Upper lobe of left lung (tissue), 6 donors: ENCODE results near the gene DGKB. TPM values are rescaled to one million over a fixed set of nuclear protein-coding genes. Genes with fewer than 3 reads are reported as not detected.

Experiments used
- ATAC-seq, 2 donors: fragments of 200-7000 bp; cut with Tn5 transposase; one replicate each; pipeline ENCODE4 v1.9.1; 2022; ENCODE audit warnings: mild to moderate bottlenecking in 2 of 2, moderate library complexity in 2 of 2; ENCODE audit not compliant: low FRiP score in 2 of 2
- DNase-seq, 2 donors: peaks; one replicate each; pipeline ENCODE4 v3.0.0-alpha.2; 2019 to 2020
- H3K27ac ChIP-seq, 4 donors: fragments of 200-600 bp; sonication (generic); one replicate each; pipeline ENCODE4 v1.5.1; 2016 to 2019
- H3K27me3 ChIP-seq, 4 donors: fragments of 200-600 bp; sonication (generic); one replicate each; pipeline ENCODE4 v1.5.1; 2017 to 2019
- H3K36me3 ChIP-seq, 4 donors: fragments of 200-600 bp; sonication (generic); one replicate each; pipeline ENCODE4 v1.5.1; 2016 to 2019
- H3K4me1 ChIP-seq, 4 donors: fragments of 200-600 bp; sonication (generic); one replicate each; pipeline ENCODE4 v1.5.1; 2018 to 2019
- H3K4me3 ChIP-seq, 4 donors: fragments of 200-600 bp; sonication (generic); one replicate each; pipeline ENCODE4 v1.5.1; 2017 to 2019; ENCODE audit warnings: mild to moderate bottlenecking in 2 of 4, moderate library complexity in 1 of 4
- H3K9me3 ChIP-seq, 4 donors: fragments of 200-600 bp; sonication (generic); one replicate each; pipeline ENCODE4 v1.5.1; 2018 to 2019
- EP300 ChIP-seq, 4 donors: sonication (generic); formaldehyde crosslinking; IDR thresholded peaks; one replicate each; pipeline ENCODE4 v1.5.1; 2017; ENCODE audit warnings: antibody characterized with exemption in 4 of 4, control low read depth in 2 of 4
- POLR2A ChIP-seq, 4 donors: fragments of 450-650 bp; IDR thresholded peaks; one replicate each; pipeline ENCODE4 v1.5.1; 2016 to 2017; ENCODE audit warnings: antibody characterized with exemption in 4 of 4, mild to moderate bottlenecking in 2 of 4
- POLR2AphosphoS5 ChIP-seq, 2 donors: sonication (generic); formaldehyde crosslinking; IDR thresholded peaks; one replicate each; pipeline ENCODE4 v1.5.1; 2017; ENCODE audit warnings: antibody characterized with exemption in 2 of 2
- WGBS, 2 donors: methylation state at CpG; one replicate each; pipeline ENCODE4 v1.1.5; 2017 to 2018; 5-methylcytosine and 5-hydroxymethylcytosine counted together
- total RNA-seq, 6 donors: library from RNA; depleted of rRNA in 4 of 6; stranded (reverse); fragments of >200 nt in 4 of 6; gene quantifications; one replicate each; pipeline versions ENCODE4 v1.1.0 to v1.2.1, GENCODE V29; 2016 to 2021
- TF ChIP-seq, protein P1 (sequence below), 6 experiments: fragments of 450-650 bp in 4 of 6; fragments of 200-600 bp in 2 of 6; sonication (generic) in 2 of 6; IDR thresholded peaks; one replicate each; pipeline ENCODE4 v1.5.1; 2016 to 2019; ENCODE audit warnings: antibody characterized with exemption in 6 of 6
- donor health status: DM: no; HTN: no; CAD: no; lungs with moderate emphysema.
- donor health status: DM: no; HTN: yes; CAD: no; lungs with severe emphysema.

DGKB gene
- total RNA-seq, 6 donors from 2014 or later, result 0.09 to 0.30 (median 0.30) TPM; not detected in 3

DNA sequence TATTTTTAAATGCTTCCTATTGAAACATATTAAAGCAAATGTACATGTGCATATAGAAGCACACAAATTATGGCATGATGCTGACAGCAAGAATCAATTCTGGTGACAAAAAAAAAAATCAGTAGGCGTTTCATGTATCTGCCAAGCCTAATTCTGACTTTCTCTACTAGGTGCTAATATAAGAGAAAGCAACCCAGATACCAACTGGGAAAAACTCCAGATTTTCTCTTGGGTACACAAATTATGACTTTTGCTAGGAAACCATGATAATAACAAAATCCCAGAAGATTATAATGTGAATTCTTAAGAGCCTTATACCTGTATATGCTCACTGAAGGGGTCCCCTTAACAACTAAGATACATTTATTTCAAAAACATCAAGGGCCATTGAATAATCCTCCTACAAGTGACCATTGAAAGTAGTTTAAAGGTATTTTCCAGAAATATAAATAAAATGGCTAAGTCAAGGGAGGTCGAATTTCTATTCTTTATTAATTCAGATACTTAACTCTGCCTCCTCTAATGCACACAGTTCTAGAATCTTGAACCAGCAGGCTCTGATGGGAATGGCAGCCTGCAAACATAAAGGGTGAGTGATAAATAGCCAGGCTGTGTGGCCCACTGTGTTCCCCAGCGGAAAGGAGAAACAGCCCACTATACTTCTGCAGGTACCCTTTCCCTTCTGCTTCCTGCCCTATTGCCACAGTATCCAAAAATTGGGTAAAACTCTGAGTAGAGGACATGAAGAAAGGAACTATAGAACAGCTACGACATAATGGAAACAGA is 84.5 kb downstream of the DGKB start:
- TF ChIP-seq, protein P1, sequence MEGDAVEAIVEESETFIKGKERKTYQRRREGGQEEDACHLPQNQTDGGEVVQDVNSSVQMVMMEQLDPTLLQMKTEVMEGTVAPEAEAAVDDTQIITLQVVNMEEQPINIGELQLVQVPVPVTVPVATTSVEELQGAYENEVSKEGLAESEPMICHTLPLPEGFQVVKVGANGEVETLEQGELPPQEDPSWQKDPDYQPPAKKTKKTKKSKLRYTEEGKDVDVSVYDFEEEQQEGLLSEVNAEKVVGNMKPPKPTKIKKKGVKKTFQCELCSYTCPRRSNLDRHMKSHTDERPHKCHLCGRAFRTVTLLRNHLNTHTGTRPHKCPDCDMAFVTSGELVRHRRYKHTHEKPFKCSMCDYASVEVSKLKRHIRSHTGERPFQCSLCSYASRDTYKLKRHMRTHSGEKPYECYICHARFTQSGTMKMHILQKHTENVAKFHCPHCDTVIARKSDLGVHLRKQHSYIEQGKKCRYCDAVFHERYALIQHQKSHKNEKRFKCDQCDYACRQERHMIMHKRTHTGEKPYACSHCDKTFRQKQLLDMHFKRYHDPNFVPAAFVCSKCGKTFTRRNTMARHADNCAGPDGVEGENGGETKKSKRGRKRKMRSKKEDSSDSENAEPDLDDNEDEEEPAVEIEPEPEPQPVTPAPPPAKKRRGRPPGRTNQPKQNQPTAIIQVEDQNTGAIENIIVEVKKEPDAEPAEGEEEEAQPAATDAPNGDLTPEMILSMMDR (IDR thresholded peaks at IDR 0.05), result no peak
- TF ChIP-seq EP300 (IDR thresholded peaks at IDR 0.05) (no peak), POLR2A (IDR thresholded peaks at IDR 0.05) (no peak), POLR2AphosphoS5 (IDR thresholded peaks at IDR 0.05) (no peak)
- ATAC-seq (no peak), DNase-seq (no peak)
- H3K9me3 ChIP-seq, result no peaks in the 10 kb centered on the region
- no peaks in the 10 kb centered on the region for H3K27me3 ChIP-seq
- no peak overlapping the region for H3K4me3 ChIP-seq
- 69 to 72% methylated on average over 4 of the region's 4 CpGs for WGBS, 2 donors
- H3K36me3 ChIP-seq, result no peaks in the 10 kb centered on the region
- no peaks in the 10 kb centered on the region for H3K4me1 ChIP-seq
- H3K27ac ChIP-seq, result no peak overlapping the region

DNA sequence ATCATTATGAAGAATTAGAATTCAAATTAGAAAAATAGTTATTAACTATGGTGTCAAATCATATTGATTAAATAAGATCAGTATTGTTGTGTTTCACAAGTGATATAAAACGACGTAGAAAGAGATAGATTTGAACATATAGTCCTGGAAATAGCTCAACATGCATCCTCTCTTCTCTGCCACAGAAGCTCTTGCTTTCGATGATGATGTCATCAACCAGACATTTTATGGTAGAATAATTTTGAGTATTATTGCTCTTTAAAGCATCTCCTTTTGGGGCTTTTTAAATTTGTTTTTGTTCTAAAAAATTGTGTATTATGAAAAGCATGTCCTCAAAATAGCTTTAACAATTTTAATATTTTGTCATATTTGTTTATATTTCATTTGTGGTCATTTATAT is 95.0 kb downstream of the DGKB start:
- no peak for DNase-seq
- no peak for ATAC-seq
- Histone ChIP-seq H3K27me3 (no peaks in the 10 kb centered on the region), H3K4me1 (no peaks in the 10 kb centered on the region), H3K36me3 (no peaks in the 10 kb centered on the region), H3K27ac (no peak overlapping the region), H3K4me3 (no peak overlapping the region), H3K9me3 (no peaks in the 10 kb centered on the region)
- no peak for TF ChIP-seq POLR2AphosphoS5 (IDR thresholded peaks at IDR 0.05)
- TF ChIP-seq POLR2A (IDR thresholded peaks at IDR 0.05), result no peak
- no peak for TF ChIP-seq EP300 (IDR thresholded peaks at IDR 0.05)
- TF ChIP-seq, protein P1 (IDR thresholded peaks at IDR 0.05), result no peak
- 76 to 89% methylated on average over 3 of the region's 3 CpGs for WGBS, 2 donors

DNA sequence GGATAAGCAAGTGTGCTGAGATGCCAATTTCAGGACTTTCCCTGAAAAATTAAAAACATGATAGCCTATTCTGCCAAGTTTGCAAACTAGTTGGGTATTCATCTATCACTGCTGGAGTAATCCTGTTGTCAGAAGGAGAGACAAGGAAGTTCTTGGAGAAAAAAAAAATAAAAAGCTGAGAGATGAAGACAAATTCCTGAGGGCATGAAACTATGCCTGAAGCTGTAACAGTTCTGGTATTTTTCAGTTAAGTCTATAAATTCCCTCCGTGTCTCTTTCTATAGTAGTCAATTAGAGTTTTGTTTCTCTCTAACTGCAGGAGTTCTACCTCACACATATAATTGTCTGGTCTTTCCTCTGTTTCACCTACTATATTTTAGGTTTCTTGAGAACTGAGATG is 95.7 kb downstream of the DGKB start:
- no peak overlapping the region for H3K4me3 ChIP-seq
- no peaks in the 10 kb centered on the region for H3K4me1 ChIP-seq
- no peak overlapping the region for H3K27ac ChIP-seq
- no peaks in the 10 kb centered on the region for H3K27me3 ChIP-seq
- WGBS, 2 donors, result 43 to 64% methylated on average over 1 of the region's 1 CpG
- DNase-seq, result no peak
- ATAC-seq, result no peak
- no peaks in the 10 kb centered on the region for H3K9me3 ChIP-seq
- TF ChIP-seq POLR2A (IDR thresholded peaks at IDR 0.05) (no peak), EP300 (IDR thresholded peaks at IDR 0.05) (no peak), POLR2AphosphoS5 (IDR thresholded peaks at IDR 0.05) (no peak)
- TF ChIP-seq, protein P1 (IDR thresholded peaks at IDR 0.05), result no peak
- no peaks in the 10 kb centered on the region for H3K36me3 ChIP-seq

DNA sequence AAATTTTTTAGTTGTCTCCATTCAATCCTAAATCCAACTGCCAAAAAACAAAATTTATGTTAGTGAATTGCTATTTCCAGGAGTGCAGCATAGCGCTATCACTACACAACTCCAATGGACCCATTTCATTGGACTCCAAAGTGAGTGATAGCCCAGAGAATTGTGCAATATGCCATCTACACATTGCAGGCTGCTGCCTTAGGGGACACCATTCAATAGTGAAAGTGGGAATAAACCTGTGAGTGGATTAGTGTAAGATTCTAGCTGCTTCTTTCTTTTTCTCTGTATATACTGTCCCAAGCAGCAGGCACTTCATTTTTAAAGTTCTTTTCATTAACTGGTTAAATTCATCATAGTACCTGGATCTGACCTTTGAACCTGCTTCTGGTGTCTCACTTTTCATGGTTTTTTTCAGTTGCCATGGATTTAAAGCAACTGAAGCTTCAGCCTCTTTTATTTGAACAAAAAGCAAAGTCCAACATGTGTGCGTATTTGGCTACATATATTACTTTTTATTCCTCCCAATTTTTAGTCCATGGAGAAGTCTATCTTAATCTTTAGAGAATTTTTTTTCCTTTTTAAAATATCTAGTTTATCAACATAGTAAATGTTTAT is 97.3 kb downstream of the DGKB start:
- no peak for DNase-seq
- ATAC-seq, result no peak
- Histone ChIP-seq H3K9me3 (no peaks in the 10 kb centered on the region), H3K27ac (no peak overlapping the region), H3K4me3 (no peak overlapping the region), H3K27me3 (no peaks in the 10 kb centered on the region), H3K36me3 (no peaks in the 10 kb centered on the region), H3K4me1 (no peaks in the 10 kb centered on the region)
- TF ChIP-seq, protein P1 (IDR thresholded peaks at IDR 0.05), result no peak
- TF ChIP-seq POLR2AphosphoS5 (IDR thresholded peaks at IDR 0.05) (no peak), POLR2A (IDR thresholded peaks at IDR 0.05) (no peak), EP300 (IDR thresholded peaks at IDR 0.05) (no peak)
- WGBS, 2 donors, result 91% methylated on average over 2 of the region's 2 CpGs
